Dendritic cell treated with granulocyte-macrophage colony-stimulating factor and Interleukin-4, amounts not matched to agents 40 ng/mL and 50 ng/mL, for 4 days (primary cell): ENCODE data around the gene FIGNL2.

ENCODE experiments used
- H3K27ac Mint-ChIP-seq: one replicate; pipeline ENCODE4 v1.8.0; 2022; ENCODE audit warnings: mild to moderate bottlenecking, mixed read lengths
- H3K27me3 Mint-ChIP-seq: one replicate; pipeline ENCODE4 v1.8.0; 2022; ENCODE audit warnings: mild to moderate bottlenecking, mixed read lengths
- H3K36me3 Mint-ChIP-seq: one replicate; pipeline ENCODE4 v1.8.0; 2022; ENCODE audit warnings: low read depth, mixed read lengths
- H3K4me1 Mint-ChIP-seq: one replicate; pipeline ENCODE4 v1.8.0; 2022; ENCODE audit warnings: low read depth, mixed read lengths
- H3K4me3 Mint-ChIP-seq: one replicate; pipeline ENCODE4 v1.8.0; 2022; ENCODE audit warnings: mild to moderate bottlenecking, moderate library complexity, mixed read lengths
- H3K9me3 Mint-ChIP-seq: one replicate; pipeline ENCODE4 v1.8.0; 2022; ENCODE audit warnings: mixed read lengths
- intact Hi-C: fragments of 100-400 bp; cut with micrococcal nuclease; formaldehyde crosslinking; loops from one replicate; pipeline ENCODE4 v1.15.0; 2022

FIGNL2 gene, protein sequence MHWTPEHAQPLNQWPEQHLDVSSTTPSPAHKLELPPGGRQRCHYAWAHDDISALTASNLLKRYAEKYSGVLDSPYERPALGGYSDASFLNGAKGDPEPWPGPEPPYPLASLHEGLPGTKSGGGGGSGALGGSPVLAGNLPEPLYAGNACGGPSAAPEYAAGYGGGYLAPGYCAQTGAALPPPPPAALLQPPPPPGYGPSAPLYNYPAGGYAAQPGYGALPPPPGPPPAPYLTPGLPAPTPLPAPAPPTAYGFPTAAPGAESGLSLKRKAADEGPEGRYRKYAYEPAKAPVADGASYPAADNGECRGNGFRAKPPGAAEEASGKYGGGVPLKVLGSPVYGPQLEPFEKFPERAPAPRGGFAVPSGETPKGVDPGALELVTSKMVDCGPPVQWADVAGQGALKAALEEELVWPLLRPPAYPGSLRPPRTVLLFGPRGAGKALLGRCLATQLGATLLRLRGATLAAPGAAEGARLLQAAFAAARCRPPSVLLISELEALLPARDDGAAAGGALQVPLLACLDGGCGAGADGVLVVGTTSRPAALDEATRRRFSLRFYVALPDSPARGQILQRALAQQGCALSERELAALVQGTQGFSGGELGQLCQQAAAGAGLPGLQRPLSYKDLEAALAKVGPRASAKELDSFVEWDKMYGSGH

GRCh38 chr12:51848326-51848727 is at the start of gene FIGNL2:
FIGNL2 (minus strand) TSS chr12:51848718; CDS start chr12:51822413, 26,305 bp downstream.
- H3K4me3 Mint-ChIP-seq, result peak within 1 kb of the TSS; percentile 49

DNA sequence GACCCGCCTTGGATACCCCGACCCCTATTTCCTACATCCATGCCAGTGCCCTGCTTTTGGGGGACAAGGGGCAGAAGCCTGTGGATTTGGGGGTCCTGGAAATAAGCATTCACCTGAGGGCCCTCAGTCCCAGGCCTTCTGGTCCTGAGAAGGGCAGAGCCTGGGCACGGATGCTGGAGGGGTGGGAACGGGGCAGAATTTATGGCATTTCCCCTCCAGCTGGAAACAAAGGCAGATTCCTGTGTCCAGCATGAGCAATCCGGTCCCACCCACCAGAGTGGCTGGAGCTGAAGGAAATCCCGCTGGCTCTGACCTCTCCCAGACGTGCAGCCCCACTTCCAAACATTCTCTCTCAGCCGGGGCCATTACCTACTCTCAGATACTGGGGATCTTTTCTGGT is 48.7 kb upstream of the FIGNL2 start:
- Mint-ChIP-seq H3K4me1 (peaks cover 51% of the 10 kb centered on the region), H3K4me3 (no peak overlapping the region), H3K27ac (peak overlapping the region; percentile 9), H3K9me3 (no peaks in the 10 kb centered on the region), H3K27me3 (peaks cover 17% of the 10 kb centered on the region), H3K36me3 (no peaks in the 10 kb centered on the region)
- intact Hi-C loops, result no loop called here

More at GRCh38 chr12:51848326-51848727, at the start of gene FIGNL2:
- H3K4me1 Mint-ChIP-seq, result peaks cover 75% of the 10 kb centered on the region
- peaks cover 53% of the 10 kb centered on the region for H3K27me3 Mint-ChIP-seq
- intact Hi-C loops, result no loop called here
- no peak within 1 kb of the TSS for H3K27ac Mint-ChIP-seq
- H3K36me3 Mint-ChIP-seq, result no peaks in the 10 kb centered on the region
- no peaks in the 10 kb centered on the region for H3K9me3 Mint-ChIP-seq

DNA sequence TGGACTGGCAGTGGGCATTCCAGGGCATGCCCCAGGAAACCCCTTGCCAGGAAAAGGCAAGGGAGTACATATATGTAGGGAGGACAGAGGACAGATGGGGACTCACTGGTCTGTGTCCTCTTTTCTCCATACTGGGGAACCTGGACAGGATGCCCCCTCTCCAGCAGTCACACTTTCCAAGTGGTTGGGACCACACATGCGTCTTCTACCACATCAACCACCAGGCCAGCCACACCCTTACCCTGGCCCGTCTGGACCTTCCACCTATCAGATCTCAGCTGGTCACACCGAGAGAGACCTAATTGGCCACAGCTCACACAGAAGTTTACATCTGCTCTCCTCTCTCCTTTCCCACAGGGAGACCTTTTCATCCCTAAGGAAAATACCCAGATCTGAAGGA is 47.7 kb upstream of the FIGNL2 start:
- intact Hi-C loops, result no loop called here
- Mint-ChIP-seq H3K27ac (peak overlapping the region; percentile 21), H3K4me1 (peaks cover 44% of the 10 kb centered on the region), H3K4me3 (no peak overlapping the region), H3K9me3 (no peaks in the 10 kb centered on the region), H3K36me3 (no peaks in the 10 kb centered on the region), H3K27me3 (peaks cover 15% of the 10 kb centered on the region)

GRCh38 chr12:51895378-51896135 is 47.0 kb upstream of the FIGNL2 start:
- H3K27me3 Mint-ChIP-seq, result peaks cover 14% of the 10 kb centered on the region
- H3K9me3 Mint-ChIP-seq, result no peaks in the 10 kb centered on the region
- no peak overlapping the region for H3K4me3 Mint-ChIP-seq
- H3K36me3 Mint-ChIP-seq, result no peaks in the 10 kb centered on the region
- H3K4me1 Mint-ChIP-seq, result peaks cover 39% of the 10 kb centered on the region
- H3K27ac Mint-ChIP-seq, result peak overlapping the region; percentile 23
- intact Hi-C loops, result loop anchor here (1.0 to 2.0 kb wide), 2 partner anchors 27 to 85 kb away; no protein-coding TSS in a partner anchor

GRCh38 chr12:51893786-51894185 is 45.3 kb upstream of the FIGNL2 start:
- H3K36me3 Mint-ChIP-seq, result no peaks in the 10 kb centered on the region
- no peak overlapping the region for H3K4me3 Mint-ChIP-seq
- H3K27ac Mint-ChIP-seq, result no peak overlapping the region
- intact Hi-C loops, result loop anchor here (2.0 kb wide), 1 partner anchor 29 kb away; no protein-coding TSS in a partner anchor
- peaks cover 43% of the 10 kb centered on the region for H3K4me1 Mint-ChIP-seq
- peaks cover 15% of the 10 kb centered on the region for H3K27me3 Mint-ChIP-seq
- H3K9me3 Mint-ChIP-seq, result no peaks in the 10 kb centered on the region

GRCh38 chr12:51891843-51892242 is 43.3 kb upstream of the FIGNL2 start:
- intact Hi-C loops, result no loop called here
- H3K4me3 Mint-ChIP-seq, result no peak overlapping the region
- H3K4me1 Mint-ChIP-seq, result peaks cover 42% of the 10 kb centered on the region
- H3K27me3 Mint-ChIP-seq, result peaks cover 18% of the 10 kb centered on the region
- H3K27ac Mint-ChIP-seq, result no peak overlapping the region
- H3K9me3 Mint-ChIP-seq, result no peaks in the 10 kb centered on the region
- no peaks in the 10 kb centered on the region for H3K36me3 Mint-ChIP-seq

- Mint-ChIP-seq H3K4me3 (no peak overlapping the region), H3K27me3 (peaks cover 12% of the 10 kb centered on the region), H3K36me3 (no peaks in the 10 kb centered on the region), H3K27ac (no peak overlapping the region), H3K4me1 (peaks cover 54% of the 10 kb centered on the region), H3K9me3 (no peaks in the 10 kb centered on the region)
- intact Hi-C loops, result no loop called here
Measured at GRCh38 chr12:51890511-51891171, 42.1 kb upstream of the FIGNL2 start.

DNA sequence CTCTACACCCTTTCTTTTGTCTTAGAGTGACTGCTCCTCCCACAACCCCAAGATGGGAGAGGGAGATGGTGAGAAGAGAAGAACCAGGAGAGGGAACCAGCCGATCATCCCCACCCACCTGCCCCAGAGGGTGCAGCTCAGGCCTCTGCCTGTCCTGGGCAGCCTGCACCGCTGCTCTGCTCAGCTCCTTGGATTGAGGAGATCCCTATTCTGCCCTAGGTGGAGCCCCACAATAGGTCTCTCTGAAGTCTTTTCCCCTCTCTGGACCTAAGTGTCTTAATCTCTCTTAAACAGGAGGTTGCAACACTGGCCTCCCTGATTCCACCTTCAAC is 41.6 kb upstream of the FIGNL2 start:
- no peak overlapping the region for H3K4me3 Mint-ChIP-seq
- peaks cover 12% of the 10 kb centered on the region for H3K27me3 Mint-ChIP-seq
- H3K27ac Mint-ChIP-seq, result no peak overlapping the region
- H3K4me1 Mint-ChIP-seq, result peaks cover 55% of the 10 kb centered on the region
- H3K36me3 Mint-ChIP-seq, result no peaks in the 10 kb centered on the region
- no peaks in the 10 kb centered on the region for H3K9me3 Mint-ChIP-seq
- intact Hi-C loops, result no loop called here

GRCh38 chr12:51889216-51890132 is 41.0 kb upstream of the FIGNL2 start:
- H3K4me1 Mint-ChIP-seq, result peaks cover 56% of the 10 kb centered on the region
- peaks cover 11% of the 10 kb centered on the region for H3K27me3 Mint-ChIP-seq
- H3K9me3 Mint-ChIP-seq, result no peaks in the 10 kb centered on the region
- no peak overlapping the region for H3K4me3 Mint-ChIP-seq
- no peak overlapping the region for H3K27ac Mint-ChIP-seq
- no peaks in the 10 kb centered on the region for H3K36me3 Mint-ChIP-seq
- intact Hi-C loops, result no loop called here

- peaks cover 61% of the 10 kb centered on the region for H3K4me1 Mint-ChIP-seq
- intact Hi-C loops, result no loop called here
- H3K9me3 Mint-ChIP-seq, result no peaks in the 10 kb centered on the region
- no peaks in the 10 kb centered on the region for H3K36me3 Mint-ChIP-seq
- peak overlapping the region; percentile 14 for H3K27ac Mint-ChIP-seq
- H3K27me3 Mint-ChIP-seq, result peaks cover 11% of the 10 kb centered on the region
- no peak overlapping the region for H3K4me3 Mint-ChIP-seq
Measured at GRCh38 chr12:51888316-51889215, 40.0 kb upstream of the FIGNL2 start.

DNA sequence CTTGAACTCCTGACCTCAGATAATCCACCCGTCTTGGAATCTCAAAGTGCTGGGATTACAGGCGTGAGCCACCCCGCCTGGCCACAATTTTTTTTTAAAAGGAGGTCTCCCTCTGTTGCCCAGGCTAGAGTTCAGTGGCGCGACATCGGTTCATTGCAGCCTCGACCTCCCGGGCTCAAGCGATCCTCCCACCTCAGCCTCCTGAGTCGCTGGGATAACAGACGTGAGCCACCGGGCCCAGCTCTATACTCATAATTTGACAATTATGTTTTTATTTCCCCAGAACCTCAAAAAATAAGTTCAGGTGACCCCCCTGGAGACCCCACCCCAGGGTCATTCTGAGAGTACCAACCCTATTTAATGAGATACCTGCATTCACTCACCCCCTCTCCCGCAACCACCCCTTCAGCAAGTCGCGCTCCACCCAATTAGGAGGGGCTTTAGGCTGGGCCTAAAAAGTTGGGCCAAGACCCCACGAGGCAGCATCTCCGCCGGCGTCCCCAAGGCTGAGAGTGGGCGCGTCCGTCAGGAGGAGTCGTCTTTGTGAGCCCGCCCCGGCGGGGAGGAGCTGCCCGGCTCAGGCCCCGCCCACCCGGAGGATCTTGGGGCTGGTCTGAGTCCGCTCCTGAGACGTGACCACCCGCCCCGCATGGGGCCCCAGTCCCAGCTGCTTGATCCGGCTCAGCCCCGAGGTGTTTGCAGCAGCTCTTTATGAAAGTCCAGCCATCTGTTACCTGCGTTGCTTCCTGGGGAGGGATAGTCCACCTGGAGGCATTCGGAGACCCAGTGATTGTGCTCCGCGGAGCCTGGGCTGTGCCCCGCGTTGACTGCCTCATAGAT is 39.2 kb upstream of the FIGNL2 start, which contains the start of gene ANKRD33:
TSS of gene ANKRD33 (plus strand) at position 628 of the 840 bp plus-strand sequence. CDS start at position 712, 84 bp downstream.
- H3K27ac Mint-ChIP-seq, result peak within 1 kb of the TSS; percentile 14
- H3K36me3 Mint-ChIP-seq, result no peaks in the 10 kb centered on the region
- H3K9me3 Mint-ChIP-seq, result no peaks in the 10 kb centered on the region
- intact Hi-C loops, result no loop called here
- peaks cover 63% of the 10 kb centered on the region for H3K4me1 Mint-ChIP-seq
- H3K4me3 Mint-ChIP-seq, result no peak within 1 kb of the TSS
- peaks cover 11% of the 10 kb centered on the region for H3K27me3 Mint-ChIP-seq
